GM12878 (cell line): ENCODE data around the gene SLC6A17. TPM values are rescaled to one million over a fixed set of nuclear protein-coding genes. Genes with fewer than 3 reads are reported as not detected.
A peak's percentile ranks its signal among the peaks of the same experiment; 100 is the strongest.

Experiments used
- ATAC-seq: fragments of 200-7000 bp; cut with Tn5 transposase; 3 replicates; pipeline ENCODE4 v1.9.1; 2020; ENCODE audit warnings: mild to moderate bottlenecking, moderate library complexity
- BruUV-seq: library from RNA; stranded (reverse); fragments of 400-500 nt; replicated peaks from 2 replicates; lab custom pipeline; 2021; lab: Mats Ljungman, UMichigan
- CTCF ChIA-PET: fragments of 300-600 bp; sonication (Branson Sonifier 250); formaldehyde crosslinking; extraction: SDS; loops from one replicate; lab custom pipeline; 2021; ENCODE audit warnings: inconsistent platforms; lab: Yijun Ruan, JAX
- POLR2A ChIA-PET: fragments of 350-600 bp; formaldehyde crosslinking; extraction: SDS; loops from one replicate; lab custom pipeline; 2021; ENCODE audit warnings: inconsistent platforms; lab: Charles Lee
- RAD21 ChIA-PET: fragments of 300-600 bp; sonication (Branson Sonifier 250); formaldehyde crosslinking; loops from one replicate; lab custom pipeline; 2023; ENCODE audit warnings: antibody characterized with exemption; ENCODE audit not compliant: unreplicated experiment; lab: Charles Lee
- SMC1A ChIA-PET: fragments of 300-600 bp; sonication (Branson Sonifier 250); formaldehyde crosslinking; loops from one replicate; lab custom pipeline; 2023; ENCODE audit not compliant: unreplicated experiment, uncharacterized antibody; lab: Charles Lee
- DNase-seq: peaks from one replicate; pipeline ENCODE4 v3.0.0-alpha.2; 2011; ENCODE audit warnings: low read depth, low spot score
- FAIRE-seq: peaks from 3 replicates; lab custom pipeline; 2011; peaks lifted over from hg19 to GRCh38; lab: Jason Lieb, UNC
- H2AFZ ChIP-seq: 2 replicates; pipeline ENCODE4 v1.6.0; 2011; ENCODE audit warnings: low read depth, low read length, control low read depth; ENCODE audit not compliant: control insufficient read depth
- H3K27ac ChIP-seq: 2 replicates; pipeline ENCODE4 v1.5.1; 2011; ENCODE audit warnings: control low read depth; ENCODE audit not compliant: control insufficient read depth, insufficient read depth
- H3K27me3 ChIP-seq, 2 experiments: replicated peaks in 1 of 2; 2 replicates each; pipeline versions ENCODE4 v1.6.0 to v1.6.1; 2011; ENCODE audit warnings: low read length in 1 of 2; ENCODE audit not compliant: control insufficient read depth in 2 of 2, insufficient read depth in 2 of 2
- H3K36me3 ChIP-seq, 2 experiments: 2 replicates each; pipeline ENCODE4 v1.5.1; 2011; ENCODE audit warnings: low read length in 1 of 2; ENCODE audit not compliant: control insufficient read depth in 2 of 2, insufficient read depth in 2 of 2
- H3K4me1 ChIP-seq: 2 replicates; pipeline ENCODE4 v1.6.1; 2011; ENCODE audit warnings: mild to moderate bottlenecking, low read length, moderate library complexity, mixed read lengths; ENCODE audit not compliant: control insufficient read depth, insufficient read depth
- H3K4me2 ChIP-seq: 2 replicates; pipeline ENCODE4 v1.6.0; 2011; ENCODE audit warnings: control low read depth; ENCODE audit not compliant: control insufficient read depth, insufficient read depth
- H3K4me3 ChIP-seq: fragments of 200-600 bp; sonication (generic); 2 replicates; pipeline ENCODE4 v1.5.1; 2016
- H3K79me2 ChIP-seq: 2 replicates; pipeline ENCODE4 v1.6.0; 2011; ENCODE audit warnings: low read length; ENCODE audit not compliant: control insufficient read depth, insufficient read depth
- H3K9ac ChIP-seq: 2 replicates; pipeline ENCODE4 v1.8.0; 2011; ENCODE audit warnings: low read length, control low read depth, mixed read lengths; ENCODE audit not compliant: control insufficient read depth, insufficient read depth
- H3K9me3 ChIP-seq: replicated peaks from 3 replicates; pipeline ENCODE4 v1.5.1; 2011; ENCODE audit warnings: mild to moderate bottlenecking, low read length; ENCODE audit not compliant: control insufficient read depth, insufficient read depth
- H4K20me1 ChIP-seq: 2 replicates; pipeline ENCODE4 v1.6.0; 2011; ENCODE audit not compliant: control insufficient read depth, insufficient read depth
- ASH2L ChIP-seq: fragments of 300-600, 200-600 bp; sonication (generic); IDR thresholded peaks from 2 replicates; pipeline ENCODE4 v1.6.1; 2017; ENCODE audit warnings: low read depth, mild to moderate bottlenecking, borderline replicate concordance
- BCL11A ChIP-seq: IDR thresholded peaks from 2 replicates; pipeline ENCODE4 v1.6.1; 2011; ENCODE audit warnings: low read depth, low read length
- CHD2 ChIP-seq: IDR thresholded peaks from 2 replicates; pipeline ENCODE4 v1.6.1; 2011; ENCODE audit warnings: low read depth, low read length, improper control_type of control experiment, borderline replicate concordance
- CREM ChIP-seq: IDR thresholded peaks from 2 replicates; pipeline ENCODE4 v1.6.1; 2014; ENCODE audit warnings: antibody characterized with exemption, low read depth
- DPF2 ChIP-seq: fragments of 450-650 bp; IDR thresholded peaks from 2 replicates; pipeline ENCODE4 v1.6.1; 2017; ENCODE audit warnings: mild to moderate bottlenecking
- ESRRA ChIP-seq: IDR thresholded peaks from 2 replicates; pipeline ENCODE4 v1.6.1; 2012; ENCODE audit warnings: mild to moderate bottlenecking, low read length, improper control_type of control experiment
- GABPA ChIP-seq: IDR thresholded peaks from 2 replicates; pipeline ENCODE4 v1.6.1; 2014; ENCODE audit warnings: antibody characterized with exemption, low read depth, mild to moderate bottlenecking, inconsistent platforms
- IKZF1 ChIP-seq: fragments of 450-650 bp; conservative IDR thresholded peaks from 2 replicates; pipeline ENCODE4 v1.6.1; 2017; ENCODE audit warnings: antibody characterized with exemption, mild to moderate bottlenecking
- IKZF2 ChIP-seq, 2 experiments: fragments of 450-650 bp; IDR thresholded peaks; 2 replicates each; pipeline ENCODE4 v1.6.1; 2017; ENCODE audit warnings: mild to moderate bottlenecking in 2 of 2, moderate library complexity in 2 of 2
- IRF4 ChIP-seq: IDR thresholded peaks from 2 replicates; pipeline ENCODE4 v1.6.1; 2011; ENCODE audit warnings: low read depth, low read length
- JUNB ChIP-seq: IDR thresholded peaks from 2 replicates; pipeline ENCODE4 v1.6.1; 2016; ENCODE audit warnings: antibody characterized with exemption, mild to moderate bottlenecking
- MTA3 ChIP-seq: IDR thresholded peaks from 2 replicates; pipeline ENCODE4 v1.6.1; 2012; ENCODE audit warnings: low read length, inconsistent platforms, borderline replicate concordance
- NFXL1 ChIP-seq: fragments of 450-650 bp; IDR thresholded peaks from 2 replicates; pipeline ENCODE4 v1.6.1; 2017; ENCODE audit warnings: antibody characterized with exemption, mild to moderate bottlenecking, borderline replicate concordance
- NR2F1 ChIP-seq: fragments of 450-650 bp; conservative IDR thresholded peaks from 2 replicates; pipeline ENCODE4 v1.6.1; 2017; ENCODE audit warnings: mild to moderate bottlenecking
- RUNX3 ChIP-seq: IDR thresholded peaks from 2 replicates; pipeline ENCODE4 v1.6.1; 2012; ENCODE audit warnings: low read length, inconsistent platforms
- SPI1 ChIP-seq: IDR thresholded peaks from 2 replicates; pipeline ENCODE4 v1.6.1; 2011; ENCODE audit warnings: low read depth, mild to moderate bottlenecking, low read length, moderate library complexity, borderline replicate concordance; ENCODE audit not compliant: insufficient read depth
- STAT1 ChIP-seq: fragments of 450-650 bp; conservative IDR thresholded peaks from 2 replicates; pipeline ENCODE4 v1.6.1; 2014; ENCODE audit warnings: antibody characterized with exemption, mild to moderate bottlenecking
- WGBS: methylation state at CpG from one replicate; pipeline ENCODE4 v1.1.6; 2016; ENCODE audit warnings: low lambda C conversion rate; ENCODE audit not compliant: insufficient replicate concordance, insufficient coverage; ENCODE audit errors: missing lambda C conversion rate; 5-methylcytosine and 5-hydroxymethylcytosine counted together
- in situ Hi-C: fragments of 300-500 bp; cut with MboI; formaldehyde crosslinking; loops from 9 replicates; pipeline ENCODE4 v1.14.3; 2018; ENCODE audit warnings: mixed read lengths
- intact Hi-C: fragments of 100-400 bp; cut with micrococcal nuclease; formaldehyde crosslinking; loops from one replicate; pipeline ENCODE4 v1.14.2; 2022; ENCODE audit not compliant: unreplicated experiment
- polyA plus RNA-seq, 11 experiments: library from polyadenylated mRNA; depleted of rRNA in 4 of 11; unstranded in 6 of 11; stranded (reverse) in 5 of 11; fragments of >200 nt; fragmentation: Nextera tagmentation in 4 of 11; fragmentation: Illumina TruSeq in 1 of 11; extraction: Ambion mirVana in 4 of 11; extraction: Trizol in 1 of 11; gene quantifications; 1 replicate in 1 of 11; 2 replicates in 10 of 11; pipeline versions ENCODE4 v1.2.1 to v1.2.3, GENCODE V29; 2011 to 2016; ENCODE audit warnings: inconsistent platforms in 2 of 11, missing spikeins in 2 of 11, low read depth in 1 of 11
- total RNA-seq, 4 experiments: library from RNA; depleted of rRNA in 3 of 4; stranded (reverse); fragments of >200 nt in 3 of 4; fragmentation: Illumina TruSeq in 1 of 4; extraction: Trizol in 1 of 4; gene quantifications; 2 replicates each; pipeline versions ENCODE4 v1.2.1 to v1.2.3, GENCODE V29; 2013 to 2021
- TF ChIP-seq, protein P1 (sequence below): fragments of 450-650 bp; formaldehyde crosslinking; IDR thresholded peaks from 2 replicates; pipeline ENCODE4 v1.4.0; 2022; ENCODE audit warnings: mild to moderate bottlenecking, moderate library complexity
- TF ChIP-seq, protein P2 (sequence below): fragments of 450-650 bp; IDR thresholded peaks from 2 replicates; pipeline ENCODE4 v1.6.1; 2016; ENCODE audit warnings: mild to moderate bottlenecking

Gene SLC6A17
- total and polyA plus RNA-seq, 10 of the 15 experiments (the other 5 are each of a cell fraction or from before 2014, with no cell fraction given), result not detected

DNA sequence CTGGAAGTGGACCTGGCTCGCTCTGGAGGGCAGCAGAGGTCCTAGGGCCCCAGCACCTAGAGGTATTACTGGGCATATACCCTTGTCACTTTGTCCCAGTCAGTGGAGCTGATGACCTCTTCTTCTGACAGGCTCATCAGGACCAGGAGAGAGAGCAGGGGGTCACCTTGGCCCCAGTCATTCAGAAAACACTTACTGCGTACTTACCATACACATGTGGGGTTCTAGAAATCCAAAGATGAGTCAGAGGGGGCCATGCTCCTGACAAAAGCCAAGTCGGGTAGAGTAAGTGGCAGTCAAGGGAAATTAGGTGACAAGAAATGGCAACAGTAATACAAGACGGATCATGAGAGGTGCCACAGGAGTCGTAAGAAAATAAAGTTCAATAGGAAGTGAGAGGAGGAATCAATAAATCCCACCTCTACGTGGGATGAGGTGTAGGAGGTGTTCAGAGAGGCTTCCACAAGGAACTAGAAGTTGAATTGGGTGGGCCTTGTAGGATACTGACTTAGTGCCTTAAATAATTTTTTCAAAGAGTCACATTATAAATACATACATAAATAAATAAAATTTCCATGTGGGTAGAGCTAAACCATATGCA, 66.7 kb downstream of the SLC6A17 start:
- Histone ChIP-seq H3K79me2 (no peaks in the 10 kb centered on the region), H3K36me3 (no peaks in the 10 kb centered on the region), H3K27ac (no peak overlapping the region), H4K20me1 (no peaks in the 10 kb centered on the region), H3K27me3 (peaks cover 0 to 7% of the 10 kb centered on the region in 2 experiments; a peak in 1 of 4 replicates), H2AFZ (no peak overlapping the region)
- ChIA-PET POLR2A (no interaction called here), RAD21 (interaction anchor here (1.8 to 3.0 kb wide), 3 partner anchors 9 to 22 kb away, joined by 5 to 15 read pairs (median 8); no protein-coding TSS in a partner anchor), CTCF (interaction anchor here (1.1 to 18.8 kb wide), 3 partner anchors 9 to 94 kb away, joined by 4 to 753 read pairs (median 16); no protein-coding TSS in a partner anchor)
- peak; percentile 69 for ATAC-seq
- in situ Hi-C loops (no loop called here), intact Hi-C loops (no loop called here)
- WGBS, result 6% methylated on average over 6 of the region's 6 CpGs
- BruUV-seq, result no TSS peak
- TF ChIP-seq GABPA, result no peak
- TF ChIP-seq CREM, result 0 out of 2 replicates have a peak, but pooled peaks have one; percentile 49
- no peak for TF ChIP-seq ASH2L
- TF ChIP-seq DPF2, result peak; percentile 32; the same call in 1 of the 2 replicates
- TF ChIP-seq NR2F1, result peak; percentile 67
- TF ChIP-seq RUNX3, result 0 out of 2 replicates have a peak, but pooled peaks have one; percentile 16
- no peak for TF ChIP-seq CHD2
- TF ChIP-seq SPI1, result no peak
- no peak for TF ChIP-seq STAT1
- TF ChIP-seq IKZF2 (IDR thresholded peaks at IDR 0.05), result peak; percentile 36 to 42; a peak in 2 of 4 replicates
- TF ChIP-seq MTA3, result no peak
- TF ChIP-seq ESRRA, result peak; percentile 53; the same call in 1 of the 2 replicates
- TF ChIP-seq, protein P1, sequence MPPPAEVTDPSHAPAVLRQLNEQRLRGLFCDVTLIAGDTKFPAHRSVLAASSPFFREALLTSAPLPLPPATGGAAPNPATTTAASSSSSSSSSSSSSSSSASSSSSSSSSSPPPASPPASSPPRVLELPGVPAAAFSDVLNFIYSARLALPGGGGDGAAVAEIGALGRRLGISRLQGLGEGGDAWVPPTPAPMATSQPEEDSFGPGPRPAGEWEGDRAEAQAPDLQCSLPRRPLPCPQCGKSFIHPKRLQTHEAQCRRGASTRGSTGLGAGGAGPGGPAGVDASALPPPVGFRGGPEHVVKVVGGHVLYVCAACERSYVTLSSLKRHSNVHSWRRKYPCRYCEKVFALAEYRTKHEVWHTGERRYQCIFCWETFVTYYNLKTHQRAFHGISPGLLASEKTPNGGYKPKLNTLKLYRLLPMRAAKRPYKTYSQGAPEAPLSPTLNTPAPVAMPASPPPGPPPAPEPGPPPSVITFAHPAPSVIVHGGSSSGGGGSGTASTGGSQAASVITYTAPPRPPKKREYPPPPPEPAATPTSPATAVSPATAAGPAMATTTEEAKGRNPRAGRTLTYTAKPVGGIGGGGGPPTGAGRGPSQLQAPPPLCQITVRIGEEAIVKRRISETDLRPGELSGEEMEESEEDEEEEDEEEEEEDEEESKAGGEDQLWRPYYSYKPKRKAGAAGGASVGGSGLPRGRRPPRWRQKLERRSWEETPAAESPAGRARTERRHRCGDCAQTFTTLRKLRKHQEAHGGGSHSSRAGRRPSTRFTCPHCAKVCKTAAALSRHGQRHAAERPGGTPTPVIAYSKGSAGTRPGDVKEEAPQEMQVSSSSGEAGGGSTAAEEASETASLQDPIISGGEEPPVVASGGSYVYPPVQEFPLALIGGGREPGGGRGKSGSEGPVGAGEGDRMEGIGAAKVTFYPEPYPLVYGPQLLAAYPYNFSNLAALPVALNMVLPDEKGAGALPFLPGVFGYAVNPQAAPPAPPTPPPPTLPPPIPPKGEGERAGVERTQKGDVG (CRISPR knock-in tag), result no peak
- TF ChIP-seq, protein P2, sequence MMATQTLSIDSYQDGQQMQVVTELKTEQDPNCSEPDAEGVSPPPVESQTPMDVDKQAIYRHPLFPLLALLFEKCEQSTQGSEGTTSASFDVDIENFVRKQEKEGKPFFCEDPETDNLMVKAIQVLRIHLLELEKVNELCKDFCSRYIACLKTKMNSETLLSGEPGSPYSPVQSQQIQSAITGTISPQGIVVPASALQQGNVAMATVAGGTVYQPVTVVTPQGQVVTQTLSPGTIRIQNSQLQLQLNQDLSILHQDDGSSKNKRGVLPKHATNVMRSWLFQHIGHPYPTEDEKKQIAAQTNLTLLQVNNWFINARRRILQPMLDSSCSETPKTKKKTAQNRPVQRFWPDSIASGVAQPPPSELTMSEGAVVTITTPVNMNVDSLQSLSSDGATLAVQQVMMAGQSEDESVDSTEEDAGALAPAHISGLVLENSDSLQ, result peak; percentile 40
- TF ChIP-seq IRF4, result peak; percentile 75; the same call in 1 of the 2 replicates
- 0 out of 2 replicates have a peak, but pooled peaks have one; percentile 23 for TF ChIP-seq IKZF1
- peak; percentile 80 for TF ChIP-seq JUNB
- no peak for TF ChIP-seq NFXL1
- 0 out of 2 replicates have a peak, but pooled peaks have one; percentile 23 for TF ChIP-seq BCL11A
- TF ChIP-seq, all 136 proteins: peak for 11
- FAIRE-seq, result no peak
- Histone ChIP-seq H3K4me3 (no peak overlapping the region), H3K9ac (no peak overlapping the region), H3K4me1 (no peaks in the 10 kb centered on the region; the same call in 1 of the 2 replicates), H3K9me3 (no peaks in the 10 kb centered on the region), H3K4me2 (no peak overlapping the region; the same call in 1 of the 2 replicates)
- no peak for DNase-seq
- SMC1A ChIA-PET, result interaction anchor here (1.0 to 17.8 kb wide), 5 partner anchors 8 to 96 kb away, joined by 3 to 524 read pairs (median 4); no protein-coding TSS in a partner anchor
